GM12874 (cell line): ENCODE measurements around the gene KANSL1L.

Experiments used
- CTCF ChIP-seq: IDR thresholded peaks from 2 replicates; pipeline ENCODE4 v1.5.1; 2011; ENCODE audit warnings: low read depth, mild to moderate bottlenecking, control low read depth, low read length, moderate library complexity; ENCODE audit not compliant: insufficient read depth

Gene KANSL1L

GRCh38 chr2:210188190-210188589, 17.0 kb upstream of the KANSL1L start:
- TF ChIP-seq CTCF = no peak

GRCh38 chr2:210180477-210180876, 9.3 kb upstream of the KANSL1L start:
- no peak for TF ChIP-seq CTCF

GRCh38 chr2:210179351-210179990, 8.3 kb upstream of the KANSL1L start:
- no peak for TF ChIP-seq CTCF

- no peak for TF ChIP-seq CTCF
Measured at GRCh38 chr2:210177769-210178168, 6.6 kb upstream of the KANSL1L start.

GRCh38 chr2:210174086-210174485, 2.9 kb upstream of the KANSL1L start:
- TF ChIP-seq CTCF = no peak

- no peak for TF ChIP-seq CTCF
Measured at GRCh38 chr2:210172219-210172575, 988 bp upstream of the KANSL1L start.

GRCh38 chr2:210170446-210171303, 534 bp downstream of the KANSL1L start:
- TF ChIP-seq CTCF = no peak
